ENCODE measurements around the gene GRIP2.

Gene GRIP2

GRCh38 chr3:14561051-14561960 is 21.2 kb upstream of the GRIP2 start:
- DNase-seq: no peak

- no peak for DNase-seq
Measured at GRCh38 chr3:14560110-14560509, 20.0 kb upstream of the GRIP2 start.

GRCh38 chr3:14558029-14558428 is 17.9 kb upstream of the GRIP2 start:
- no peak for DNase-seq

GRCh38 chr3:14555835-14556234 is 15.7 kb upstream of the GRIP2 start:
- no peak for DNase-seq

GRCh38 chr3:14554715-14555114 is 14.6 kb upstream of the GRIP2 start:
- DNase-seq: no peak

GRCh38 chr3:14553871-14554270 is 13.7 kb upstream of the GRIP2 start:
- DNase-seq: no peak

- no peak for DNase-seq
Measured at GRCh38 chr3:14552717-14553116, 12.6 kb upstream of the GRIP2 start.

GRCh38 chr3:14552041-14552648 is 12.0 kb upstream of the GRIP2 start:
- no peak for DNase-seq

- no peak for DNase-seq
Measured at GRCh38 chr3:14550651-14551611, 10.8 kb upstream of the GRIP2 start.

- DNase-seq: no peak
Measured at GRCh38 chr3:14550181-14550580, 10.0 kb upstream of the GRIP2 start.

- no peak for DNase-seq
Measured at GRCh38 chr3:14549256-14549919, 9.2 kb upstream of the GRIP2 start.

- DNase-seq: no peak
Measured at GRCh38 chr3:14548321-14548729, 8.2 kb upstream of the GRIP2 start.

GRCh38 chr3:14547693-14548092 is 7.6 kb upstream of the GRIP2 start:
- no peak for DNase-seq

GRCh38 chr3:14546041-14546440 is 5.9 kb upstream of the GRIP2 start:
- no peak for DNase-seq

- no peak for DNase-seq
Measured at GRCh38 chr3:14545251-14545635, 5.1 kb upstream of the GRIP2 start.

- no peak for DNase-seq
Measured at GRCh38 chr3:14544282-14545250, 4.4 kb upstream of the GRIP2 start.

- DNase-seq: no peak
Measured at GRCh38 chr3:14543446-14543845, 3.3 kb upstream of the GRIP2 start.

GRCh38 chr3:14542656-14543055 is 2.5 kb upstream of the GRIP2 start:
- DNase-seq: no peak

GRCh38 chr3:14541646-14542045 is 1.5 kb upstream of the GRIP2 start:
- no peak for DNase-seq

- no peak for DNase-seq
Measured at GRCh38 chr3:14540821-14541385, 761 bp upstream of the GRIP2 start.

- no peak for DNase-seq
Measured at GRCh38 chr3:14539384-14539741, 779 bp downstream of the GRIP2 start.

Data from DMS 273 treated with DMSO at 0.1 percent for 48 hours (cell line).